ENCODE data around the gene ATXN7L1.

DNA sequence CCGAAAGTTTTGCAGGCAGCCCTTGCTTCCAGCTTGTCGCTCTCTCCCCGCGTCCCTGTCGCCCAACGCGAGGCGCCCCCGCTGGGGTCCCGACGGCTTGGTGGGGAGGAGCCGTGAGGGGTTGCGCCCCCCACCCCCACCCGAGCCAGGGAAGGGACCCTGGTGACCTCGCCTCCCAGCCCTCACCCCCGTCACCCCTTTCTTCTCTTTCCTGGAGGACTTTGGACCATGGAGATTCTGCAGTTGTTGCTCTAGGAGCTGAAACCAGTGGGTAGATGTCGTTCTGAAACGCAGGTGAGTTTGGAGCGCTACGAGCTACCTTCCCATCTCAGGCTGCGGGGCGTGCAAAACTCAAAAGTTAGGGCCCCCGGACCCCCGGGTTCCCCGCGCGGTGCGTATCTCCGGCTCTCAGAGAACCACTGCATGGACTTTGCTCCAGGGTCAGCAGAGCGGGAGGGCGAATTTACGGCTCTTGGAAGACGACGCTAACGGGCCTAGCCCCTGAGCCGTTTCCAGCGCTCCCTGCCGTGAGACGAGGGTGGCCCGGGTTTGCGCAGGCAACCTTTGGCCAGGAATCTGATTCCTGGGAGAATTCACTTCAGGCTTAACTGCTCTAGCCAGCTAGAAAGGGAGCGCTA is 684 bp upstream of the ATXN7L1 start:
- TF ChIP-seq, protein P1, sequence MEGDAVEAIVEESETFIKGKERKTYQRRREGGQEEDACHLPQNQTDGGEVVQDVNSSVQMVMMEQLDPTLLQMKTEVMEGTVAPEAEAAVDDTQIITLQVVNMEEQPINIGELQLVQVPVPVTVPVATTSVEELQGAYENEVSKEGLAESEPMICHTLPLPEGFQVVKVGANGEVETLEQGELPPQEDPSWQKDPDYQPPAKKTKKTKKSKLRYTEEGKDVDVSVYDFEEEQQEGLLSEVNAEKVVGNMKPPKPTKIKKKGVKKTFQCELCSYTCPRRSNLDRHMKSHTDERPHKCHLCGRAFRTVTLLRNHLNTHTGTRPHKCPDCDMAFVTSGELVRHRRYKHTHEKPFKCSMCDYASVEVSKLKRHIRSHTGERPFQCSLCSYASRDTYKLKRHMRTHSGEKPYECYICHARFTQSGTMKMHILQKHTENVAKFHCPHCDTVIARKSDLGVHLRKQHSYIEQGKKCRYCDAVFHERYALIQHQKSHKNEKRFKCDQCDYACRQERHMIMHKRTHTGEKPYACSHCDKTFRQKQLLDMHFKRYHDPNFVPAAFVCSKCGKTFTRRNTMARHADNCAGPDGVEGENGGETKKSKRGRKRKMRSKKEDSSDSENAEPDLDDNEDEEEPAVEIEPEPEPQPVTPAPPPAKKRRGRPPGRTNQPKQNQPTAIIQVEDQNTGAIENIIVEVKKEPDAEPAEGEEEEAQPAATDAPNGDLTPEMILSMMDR (conservative IDR thresholded peaks at IDR 0.05; ENCODE audit: low read depth, low read length): 0 out of 2 replicates have a peak, but pooled peaks have one; percentile 14
- TF ChIP-seq MAZ (IDR thresholded peaks at IDR 0.05; ENCODE audit: borderline replicate concordance, low read depth, low read length) (no peak), POLR2A (IDR thresholded peaks at IDR 0.05; ENCODE audit: low read depth, low read length) (no peak), MXI1 (IDR thresholded peaks at IDR 0.05; ENCODE audit: borderline replicate concordance, low read depth, low read length) (no peak), USF2 (IDR thresholded peaks at IDR 0.05; ENCODE audit: low read depth, low read length) (no peak), RFX5 (IDR thresholded peaks at IDR 0.05; ENCODE audit: low read depth, low read length) (no peak), RAD21 (IDR thresholded peaks at IDR 0.05; ENCODE audit: low read length) (peak; percentile 33; the same call in 1 of the 2 replicates), RCOR1 (IDR thresholded peaks at IDR 0.05; ENCODE audit: insufficient replicate concordance, low read length) (no peak), BHLHE40 (IDR thresholded peaks at IDR 0.05; ENCODE audit: low read depth, low read length) (no peak), CHD1 (IDR thresholded peaks at IDR 0.05; ENCODE audit: low read depth, low read length) (no peak), CEBPB (IDR thresholded peaks at IDR 0.05; ENCODE audit: low read depth, low read length) (no peak), SMC3 (IDR thresholded peaks at IDR 0.05; ENCODE audit: low read depth, low read length) (0 out of 2 replicates have a peak, but pooled peaks have one; percentile 21), MAFK (IDR thresholded peaks at IDR 0.05; ENCODE audit: low read depth, low read length) (no peak)

Measured in IMR-90 (cell line).